ENCODE data around the gene TSPAN12.

GRCh38 chr7:120864141-120864900 is 6.4 kb upstream of the TSPAN12 start:
- TF ChIP-seq POLR2A (IDR thresholded peaks at IDR 0.05; ENCODE audit: borderline replicate concordance, extremely low read depth, insufficient read depth, insufficient read length) (no peak), ELF1 (IDR thresholded peaks at IDR 0.05; ENCODE audit: borderline replicate concordance, low read depth) (no peak)
